Gastroesophageal sphincter (tissue), 4 donors: ENCODE results near the gene SHKBP1. TPM values are rescaled to one million over a fixed set of nuclear protein-coding genes. Genes with fewer than 3 reads are reported as not detected.
A peak's percentile ranks its signal among the peaks of the same experiment; 100 is the strongest.
"Not testable (repeated sequence)": the region's sequence is repeated elsewhere in the genome, so short reads cannot be mapped to it uniquely, and the experiment has no call there.

Source experiments
- ATAC-seq: fragments of 150-250 bp; one replicate; pipeline ENCODE4 v1.9.1; 2016; ENCODE audit warnings: mild to moderate bottlenecking, moderate library complexity
- H3K27ac ChIP-seq, 4 donors: fragments of 200-600 bp; sonication (generic) in 3 of 4; 1 replicate in 3 of 4; 2 replicates in 1 of 4; pipeline ENCODE4 v1.5.1; 2016 to 2019
- H3K27me3 ChIP-seq: fragments of 200-600 bp; sonication (generic); one replicate; pipeline ENCODE4 v1.5.1; 2019
- H3K36me3 ChIP-seq, 2 donors: fragments of 200-600 bp; sonication (generic); one replicate each; pipeline ENCODE4 v1.5.1; 2019; ENCODE audit warnings: control low read depth in 1 of 2
- H3K4me1 ChIP-seq, 3 donors: fragments of 200-600 bp; sonication (generic); 1 replicate in 2 of 3; 2 replicates in 1 of 3; pipeline ENCODE4 v1.5.1; 2016 to 2019; ENCODE audit warnings: control low read depth in 2 of 3
- H3K4me3 ChIP-seq, 2 donors: fragments of 200-600 bp; sonication (generic); one replicate each; pipeline ENCODE4 v1.5.1; 2019; ENCODE audit warnings: mild to moderate bottlenecking in 1 of 2, moderate library complexity in 1 of 2
- H3K9me3 ChIP-seq, 3 donors: fragments of 200-600 bp; sonication (generic); one replicate each; pipeline ENCODE4 v1.5.1; 2017 to 2019; ENCODE audit warnings: control low read depth in 2 of 3
- EP300 ChIP-seq: sonication (generic); formaldehyde crosslinking; IDR thresholded peaks from one replicate; pipeline ENCODE4 v1.6.1; 2017; ENCODE audit warnings: antibody characterized with exemption, mild to moderate bottlenecking
- POLR2A ChIP-seq, 2 donors: fragments of 450-650 bp; IDR thresholded peaks; one replicate each; pipeline ENCODE4 v1.6.1; 2017; ENCODE audit warnings: antibody characterized with exemption in 2 of 2, mild to moderate bottlenecking in 2 of 2, moderate library complexity in 1 of 2
- POLR2AphosphoS5 ChIP-seq: sonication (generic); formaldehyde crosslinking; IDR thresholded peaks from one replicate; pipeline ENCODE4 v1.6.1; 2017; ENCODE audit warnings: antibody characterized with exemption
- WGBS, 2 donors: methylation state at CpG; one replicate each; pipeline ENCODE4 v1.1.5; 2018; ENCODE audit warnings: low coverage in 1 of 2; 5-methylcytosine and 5-hydroxymethylcytosine counted together
- total RNA-seq, 4 donors: library from RNA; depleted of rRNA; stranded (reverse); fragments of >200 nt; gene quantifications; one replicate each; pipeline ENCODE4 v1.1.0, GENCODE V29; 2016
- TF ChIP-seq, protein P1 (sequence below), 4 experiments: fragments of 200-600 bp in 2 of 4; fragments of 450-650 bp in 2 of 4; sonication (generic) in 1 of 4; IDR thresholded peaks; one replicate each; pipeline ENCODE4 v1.5.1; 2017 to 2019; ENCODE audit warnings: antibody characterized with exemption in 4 of 4, mild to moderate bottlenecking in 2 of 4, moderate library complexity in 2 of 4

Gene SHKBP1
- total RNA-seq, 4 donors from 2014 or later = 30.3 to 50.1 (median 37.7) TPM

GRCh38 chr19:40542202-40542859, 34.3 kb upstream of the SHKBP1 start:
- WGBS, 2 donors = 53% methylated on average over 5 of the region's 6 CpGs; no CpG with 5 or more reads in 1 of the 2 donors
- Histone ChIP-seq H3K4me3 (no peak overlapping the region), H3K36me3 (no peaks in the 10 kb centered on the region), H3K27ac (peak overlapping the region in 2 of 4 donors; percentile 27 to 35), H3K4me1 (peaks cover 0 to 23% (median 0%) of the 10 kb centered on the region in 3 donors), H3K9me3 (peaks cover 0 to 3% (median 0%) of the 10 kb centered on the region in 3 donors), H3K27me3 (no peaks in the 10 kb centered on the region)
- TF ChIP-seq, protein P1, sequence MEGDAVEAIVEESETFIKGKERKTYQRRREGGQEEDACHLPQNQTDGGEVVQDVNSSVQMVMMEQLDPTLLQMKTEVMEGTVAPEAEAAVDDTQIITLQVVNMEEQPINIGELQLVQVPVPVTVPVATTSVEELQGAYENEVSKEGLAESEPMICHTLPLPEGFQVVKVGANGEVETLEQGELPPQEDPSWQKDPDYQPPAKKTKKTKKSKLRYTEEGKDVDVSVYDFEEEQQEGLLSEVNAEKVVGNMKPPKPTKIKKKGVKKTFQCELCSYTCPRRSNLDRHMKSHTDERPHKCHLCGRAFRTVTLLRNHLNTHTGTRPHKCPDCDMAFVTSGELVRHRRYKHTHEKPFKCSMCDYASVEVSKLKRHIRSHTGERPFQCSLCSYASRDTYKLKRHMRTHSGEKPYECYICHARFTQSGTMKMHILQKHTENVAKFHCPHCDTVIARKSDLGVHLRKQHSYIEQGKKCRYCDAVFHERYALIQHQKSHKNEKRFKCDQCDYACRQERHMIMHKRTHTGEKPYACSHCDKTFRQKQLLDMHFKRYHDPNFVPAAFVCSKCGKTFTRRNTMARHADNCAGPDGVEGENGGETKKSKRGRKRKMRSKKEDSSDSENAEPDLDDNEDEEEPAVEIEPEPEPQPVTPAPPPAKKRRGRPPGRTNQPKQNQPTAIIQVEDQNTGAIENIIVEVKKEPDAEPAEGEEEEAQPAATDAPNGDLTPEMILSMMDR (IDR thresholded peaks at IDR 0.05) = no peak
- peak; percentile 29 for TF ChIP-seq POLR2AphosphoS5
- ATAC-seq = peak; percentile 89

DNA sequence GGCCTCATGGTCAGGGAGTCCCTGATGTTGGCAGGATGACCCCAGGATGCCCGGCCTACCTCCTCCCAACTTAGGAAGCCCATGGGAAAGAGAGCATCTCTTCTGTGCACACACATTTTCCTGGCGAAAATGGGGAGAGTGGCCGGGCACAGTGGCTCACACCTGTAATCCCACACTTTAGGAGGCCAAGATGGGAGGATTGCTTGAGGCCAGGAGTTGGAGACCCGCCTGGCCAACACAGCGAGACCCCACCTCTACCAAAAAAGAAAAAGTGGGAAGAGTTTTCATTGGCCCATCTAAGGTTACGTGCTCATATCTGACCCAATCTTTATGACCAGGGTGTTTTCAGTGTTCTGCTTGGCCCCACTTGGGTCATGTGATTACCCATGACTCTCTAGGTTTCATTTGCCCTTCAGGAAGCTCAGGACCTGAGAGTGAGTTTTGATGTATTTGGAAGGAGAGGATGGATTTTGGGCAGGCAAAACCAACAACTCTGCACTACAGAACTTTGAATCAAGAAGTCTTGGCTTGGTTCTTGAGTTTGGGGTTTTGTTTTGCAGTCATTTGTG, 33.6 kb upstream of the SHKBP1 start:
- Histone ChIP-seq H3K4me3 (no peak overlapping the region), H3K27me3 (no peaks in the 10 kb centered on the region), H3K27ac (peak overlapping the region in 1 of 4 donors; percentile 27), H3K36me3 (no peaks in the 10 kb centered on the region), H3K9me3 (peaks cover 0 to 3% (median 0%) of the 10 kb centered on the region in 3 donors), H3K4me1 (peaks cover 0 to 23% (median 0%) of the 10 kb centered on the region in 3 donors)
- TF ChIP-seq, protein P1 (IDR thresholded peaks at IDR 0.05) = no peak
- TF ChIP-seq POLR2A (IDR thresholded peaks at IDR 0.05) (no peak), POLR2AphosphoS5 (no peak), EP300 (no peak)
- WGBS, 2 donors = 91% methylated on average over 6 of the region's 6 CpGs; no CpG with 5 or more reads in 1 of the 2 donors
- ATAC-seq = no peak

- ATAC-seq, H3K9me3 ChIP-seq, H3K4me3 ChIP-seq, H3K27ac ChIP-seq, H3K36me3 ChIP-seq: not testable (repeated sequence)
- Histone ChIP-seq H3K4me1 (peaks cover 0 to 27% (median 3%) of the 10 kb centered on the region in 3 donors), H3K27me3 (peaks cover 26% of the 10 kb centered on the region)
- WGBS, 2 donors = 79 to 80% methylated on average over 2 to 3 of the region's 3 CpGs
Measured at GRCh38 chr19:40546153-40546841, 30.4 kb upstream of the SHKBP1 start.

DNA sequence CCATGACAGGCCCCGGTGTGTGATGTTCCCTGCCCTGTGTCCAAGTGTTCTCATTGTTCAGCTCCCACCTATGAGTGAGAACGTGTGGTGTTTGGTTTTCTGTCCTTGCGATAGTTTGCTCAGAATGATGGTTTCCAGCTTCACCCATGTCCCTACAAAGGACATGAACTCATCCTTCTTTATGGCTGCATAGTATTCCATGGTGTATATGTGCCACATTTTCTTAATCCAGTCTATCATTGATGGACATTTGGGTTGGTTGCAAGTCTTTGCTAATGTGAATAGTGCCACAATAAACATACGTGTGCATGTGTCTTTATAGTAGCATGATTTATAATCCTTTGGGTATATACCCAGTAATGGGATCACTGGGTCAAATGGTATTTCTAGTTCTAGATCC, 29.5 kb upstream of the SHKBP1 start:
- 78 to 100% methylated on average over 2 to 3 of the region's 4 CpGs for WGBS, 2 donors
- not testable (repeated sequence) for ATAC-seq

DNA sequence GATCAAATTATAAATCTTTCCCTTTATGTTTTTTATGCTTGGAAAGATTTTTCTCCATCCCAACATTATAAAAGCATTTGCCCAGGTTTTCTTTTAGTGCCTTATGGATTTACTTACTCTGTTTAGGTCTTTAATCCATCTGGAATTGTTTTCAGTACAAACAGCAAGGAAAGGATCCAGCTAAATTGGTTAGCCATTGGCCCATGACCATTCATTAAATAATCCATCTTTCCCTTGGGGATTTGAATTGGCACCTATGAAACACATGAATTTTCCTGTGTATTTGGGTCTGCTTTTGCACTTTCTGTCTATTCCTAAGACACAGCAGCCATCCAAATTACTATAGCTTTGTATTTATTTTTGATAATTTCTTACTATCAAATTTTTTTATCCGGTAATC, 28.8 kb upstream of the SHKBP1 start:
- Histone ChIP-seq H3K27me3 (peaks cover 33% of the 10 kb centered on the region), H3K36me3 (peaks cover 0 to 8% of the 10 kb centered on the region in 2 donors), H3K9me3 (peaks cover 0 to 3% (median 0%) of the 10 kb centered on the region in 3 donors), H3K4me3 (no peak overlapping the region), H3K27ac (no peak overlapping the region), H3K4me1 (peaks cover 0 to 15% (median 3%) of the 10 kb centered on the region in 3 donors)
- ATAC-seq = no peak
- TF ChIP-seq POLR2AphosphoS5 = no peak
- 63% methylated on average over 1 of the region's 1 CpG; no CpG with 5 or more reads in 1 of the 2 donors for WGBS, 2 donors

More for the DNA sequence above, 29.5 kb upstream of the SHKBP1 start:
- H3K9me3 ChIP-seq, H3K4me3 ChIP-seq, H3K27ac ChIP-seq, H3K36me3 ChIP-seq: not testable (repeated sequence)
- peaks cover 0 to 21% (median 3%) of the 10 kb centered on the region in 3 donors for H3K4me1 ChIP-seq
- H3K27me3 ChIP-seq = peaks cover 30% of the 10 kb centered on the region

DNA sequence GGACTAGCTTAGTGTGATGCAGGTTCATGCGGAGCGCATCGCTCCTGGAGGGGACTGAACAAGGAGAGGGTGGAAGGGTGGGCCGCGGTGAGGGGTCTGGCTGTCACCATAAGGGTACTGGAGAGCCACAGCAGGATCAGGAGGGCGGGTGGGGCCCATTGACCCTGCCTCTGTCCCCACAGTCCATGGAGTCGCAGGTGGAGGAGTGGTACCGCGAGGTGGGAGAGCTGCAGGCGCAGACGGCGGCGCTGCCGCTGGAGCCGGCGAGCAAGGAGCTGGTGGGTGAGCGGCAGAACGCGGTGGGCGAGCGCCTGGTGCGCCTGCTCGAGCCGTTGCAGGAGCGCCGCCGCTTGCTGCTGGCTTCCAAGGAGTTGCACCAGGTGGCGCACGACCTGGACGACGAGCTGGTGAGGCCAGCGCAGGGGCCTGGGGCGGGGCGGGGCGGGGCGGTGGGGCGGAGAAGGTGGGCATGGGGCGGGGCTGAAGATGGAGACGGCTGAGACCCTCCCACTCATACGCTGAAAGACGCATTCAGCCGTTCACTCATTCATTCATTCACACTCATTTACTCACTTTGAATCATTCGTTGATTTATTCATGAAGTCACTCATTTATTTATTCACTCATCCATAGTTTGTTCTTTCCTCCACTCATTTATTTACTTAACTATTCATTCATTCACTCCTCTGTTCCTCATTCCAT, 27.5 kb upstream of the SHKBP1 start:
- WGBS, 2 donors = 12 to 22% methylated on average over 5 to 12 of the region's 43 CpGs
- Histone ChIP-seq H3K27me3 (peaks cover 46% of the 10 kb centered on the region), H3K27ac (no peak overlapping the region), H3K4me3 (no peak overlapping the region), H3K4me1 (peaks cover 0 to 9% (median 3%) of the 10 kb centered on the region in 3 donors), H3K9me3 (peaks cover 0 to 3% (median 0%) of the 10 kb centered on the region in 3 donors), H3K36me3 (peaks cover 0 to 9% of the 10 kb centered on the region in 2 donors)
- TF ChIP-seq, protein P1 (IDR thresholded peaks at IDR 0.05) = peak in 3 of 4 experiments; percentile 21 to 73 (median 35)
- no peak for TF ChIP-seq POLR2AphosphoS5
- no peak for TF ChIP-seq POLR2A (IDR thresholded peaks at IDR 0.05)
- TF ChIP-seq EP300 = no peak
- no peak for ATAC-seq
